Measurements from ENCODE around the gene NRARP. TPM values are rescaled to one million over a fixed set of nuclear protein-coding genes. Genes with fewer than 3 reads are reported as not detected.
A peak's percentile ranks its signal among the peaks of the same experiment; 100 is the strongest.

NRARP gene
- polyA plus RNA-seq, 3 donors = 15.4 TPM; not detected in 2

DNA sequence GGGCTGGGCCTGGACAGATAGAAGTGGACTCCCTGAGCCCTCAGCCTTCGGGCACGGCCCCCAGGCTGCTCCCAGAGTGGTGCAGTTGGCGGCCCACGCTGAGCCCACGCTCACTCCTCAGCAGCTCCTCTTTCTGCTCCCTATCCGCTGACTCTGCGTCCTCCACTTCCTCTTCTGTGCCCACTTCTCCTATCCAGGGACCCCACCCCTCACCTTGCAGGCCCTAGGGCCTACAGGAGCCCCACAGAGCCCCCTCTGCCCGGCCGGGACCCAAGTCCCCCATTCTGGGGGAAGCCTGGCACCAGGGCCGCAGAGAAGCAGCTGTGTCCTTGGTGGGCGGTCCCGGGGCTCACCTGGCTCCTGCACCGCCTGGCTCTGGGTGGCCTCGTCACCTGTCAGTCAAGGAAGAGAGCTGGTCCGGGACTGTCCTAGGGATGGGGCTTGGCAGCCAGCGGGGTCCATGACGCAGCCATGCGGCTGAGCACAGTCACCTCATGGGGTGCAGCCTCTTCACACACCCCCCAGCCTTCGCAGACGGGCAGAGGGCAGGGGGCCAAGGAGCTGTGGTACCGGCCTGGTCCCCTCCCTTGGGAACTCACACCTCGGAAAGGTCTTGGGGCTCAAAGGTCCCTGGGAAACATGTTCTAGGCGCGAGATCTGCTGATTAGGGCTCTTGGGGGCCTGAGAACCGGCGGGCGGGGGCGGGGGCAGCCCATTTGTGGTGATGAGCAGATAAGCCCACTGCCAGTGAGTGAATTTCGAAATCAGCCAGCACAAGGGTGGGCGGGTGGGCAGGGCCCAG lies 5.4 kb upstream of the NRARP start:
- no peak overlapping the region for H2AFZ ChIP-seq (ENCODE audit: insufficient read depth, low read depth, low read length, poor library complexity, severe bottlenecking)
- peak; percentile 17 to 46 (median 36) for DNase-seq
- peaks cover 16 to 53% of the 10 kb centered on the region in 2 donors for H3K27me3 ChIP-seq (ENCODE audit: control insufficient read depth in 2 of 2, insufficient read depth in 2 of 2, low read length in 2 of 2)
- H3K4me2 ChIP-seq (replicated peaks; ENCODE audit: extremely low read depth, low read length, poor library complexity, severe bottlenecking) = peak overlapping the region; percentile 24
- H3K79me2 ChIP-seq (ENCODE audit: insufficient read depth, low read length) = no peaks in the 10 kb centered on the region
- peak overlapping the region in 1 of 7 donors; percentile 41 for H3K27ac Mint-ChIP-seq
- H3K36me3 Mint-ChIP-seq = no peaks in the 10 kb centered on the region
- no peak overlapping the region for H3K4me3 ChIP-seq (replicated peaks in 1 of 3; ENCODE audit: low read depth in 2 of 3, low read length in 3 of 3)
- WGBS (ENCODE audit: insufficient coverage) = 12% methylated on average over 27 of the region's 30 CpGs
- intact Hi-C loops (cut with micrococcal nuclease) = loop anchor here in 1 of 2 donors (5.0 kb wide), 1 partner anchor 100 kb away; no protein-coding TSS in a partner anchor
- peaks cover 16% of the 10 kb centered on the region for H3K4me1 Mint-ChIP-seq
- H3K9me3 Mint-ChIP-seq = peaks cover 0 to 5% (median 2%) of the 10 kb centered on the region in 7 donors
- peaks cover 45 to 66% (median 50%) of the 10 kb centered on the region in 3 donors for H3K27me3 Mint-ChIP-seq (ENCODE audit: low read depth in 3 of 3)
- no peak overlapping the region for H3K27ac ChIP-seq (ENCODE audit: low read depth in 1 of 2, low read length in 2 of 2)
- no peaks in the 10 kb centered on the region for H3K36me3 ChIP-seq (replicated peaks in 1 of 2; ENCODE audit: control insufficient read depth in 1 of 2, insufficient read depth in 2 of 2, low read length in 2 of 2)
- peaks cover 0 to 3% of the 10 kb centered on the region in 2 donors for H3K9me3 ChIP-seq (replicated peaks in 1 of 2; ENCODE audit: control insufficient read depth in 1 of 2, insufficient read depth in 1 of 2, low read length in 2 of 2)
- no peaks in the 10 kb centered on the region for H4K20me1 ChIP-seq (ENCODE audit: insufficient read depth, low read length)
- peaks cover 28 to 34% of the 10 kb centered on the region in 2 donors for H3K4me1 ChIP-seq (ENCODE audit: control insufficient read depth in 1 of 2, insufficient read depth in 2 of 2, low read length in 2 of 2)
- H3K4me3 Mint-ChIP-seq = peak overlapping the region; percentile 41 to 77
- H3K9ac ChIP-seq (ENCODE audit: insufficient read depth, low read length, poor library complexity, severe bottlenecking) = no peak overlapping the region
- TF ChIP-seq, protein P1, sequence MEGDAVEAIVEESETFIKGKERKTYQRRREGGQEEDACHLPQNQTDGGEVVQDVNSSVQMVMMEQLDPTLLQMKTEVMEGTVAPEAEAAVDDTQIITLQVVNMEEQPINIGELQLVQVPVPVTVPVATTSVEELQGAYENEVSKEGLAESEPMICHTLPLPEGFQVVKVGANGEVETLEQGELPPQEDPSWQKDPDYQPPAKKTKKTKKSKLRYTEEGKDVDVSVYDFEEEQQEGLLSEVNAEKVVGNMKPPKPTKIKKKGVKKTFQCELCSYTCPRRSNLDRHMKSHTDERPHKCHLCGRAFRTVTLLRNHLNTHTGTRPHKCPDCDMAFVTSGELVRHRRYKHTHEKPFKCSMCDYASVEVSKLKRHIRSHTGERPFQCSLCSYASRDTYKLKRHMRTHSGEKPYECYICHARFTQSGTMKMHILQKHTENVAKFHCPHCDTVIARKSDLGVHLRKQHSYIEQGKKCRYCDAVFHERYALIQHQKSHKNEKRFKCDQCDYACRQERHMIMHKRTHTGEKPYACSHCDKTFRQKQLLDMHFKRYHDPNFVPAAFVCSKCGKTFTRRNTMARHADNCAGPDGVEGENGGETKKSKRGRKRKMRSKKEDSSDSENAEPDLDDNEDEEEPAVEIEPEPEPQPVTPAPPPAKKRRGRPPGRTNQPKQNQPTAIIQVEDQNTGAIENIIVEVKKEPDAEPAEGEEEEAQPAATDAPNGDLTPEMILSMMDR (IDR thresholded peaks at IDR 0.05) = no peak

DNA sequence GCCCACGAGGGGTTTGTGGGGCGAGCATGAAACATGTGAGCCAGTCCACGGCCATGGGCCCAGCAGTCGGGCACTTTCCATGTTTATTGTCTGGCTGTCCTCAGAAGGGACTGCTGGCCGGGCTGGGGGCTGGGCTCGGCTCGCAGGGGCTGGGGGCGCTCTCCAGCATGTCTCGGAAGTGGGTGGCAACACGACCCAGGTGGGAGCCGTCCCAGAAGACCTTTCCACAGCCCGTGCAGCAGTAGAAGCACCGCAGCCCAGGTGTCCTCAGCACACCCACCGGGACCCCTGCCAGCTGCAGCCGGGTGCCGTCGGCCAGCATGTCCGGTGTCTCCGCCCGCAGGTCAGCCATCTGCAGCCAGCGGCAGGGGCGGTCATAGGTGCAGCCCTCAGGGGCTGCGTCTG lies 4.8 kb upstream of the NRARP start:
- Histone ChIP-seq H3K27ac (ENCODE audit: low read depth in 1 of 2, low read length in 2 of 2) (no peak overlapping the region), H3K4me3 (replicated peaks in 1 of 3; ENCODE audit: low read depth in 2 of 3, low read length in 3 of 3) (no peak overlapping the region), H3K9me3 (replicated peaks in 1 of 2; ENCODE audit: control insufficient read depth in 1 of 2, insufficient read depth in 1 of 2, low read length in 2 of 2) (peaks cover 0 to 3% of the 10 kb centered on the region in 2 donors), H3K79me2 (ENCODE audit: insufficient read depth, low read length) (no peaks in the 10 kb centered on the region), H3K9ac (ENCODE audit: insufficient read depth, low read length, poor library complexity, severe bottlenecking) (no peak overlapping the region), H3K36me3 (replicated peaks in 1 of 2; ENCODE audit: control insufficient read depth in 1 of 2, insufficient read depth in 2 of 2, low read length in 2 of 2) (no peaks in the 10 kb centered on the region), H3K4me2 (replicated peaks; ENCODE audit: extremely low read depth, low read length, poor library complexity, severe bottlenecking) (peak overlapping the region; percentile 24), H4K20me1 (ENCODE audit: insufficient read depth, low read length) (no peaks in the 10 kb centered on the region), H2AFZ (ENCODE audit: insufficient read depth, low read depth, low read length, poor library complexity, severe bottlenecking) (no peak overlapping the region), H3K4me1 (ENCODE audit: control insufficient read depth in 1 of 2, insufficient read depth in 2 of 2, low read length in 2 of 2) (peaks cover 28 to 35% of the 10 kb centered on the region in 2 donors), H3K27me3 (ENCODE audit: control insufficient read depth in 2 of 2, insufficient read depth in 2 of 2, low read length in 2 of 2) (peaks cover 16 to 53% of the 10 kb centered on the region in 2 donors)
- H3K4me3 Mint-ChIP-seq = peak overlapping the region; percentile 41 to 77
- peaks cover 0 to 5% (median 2%) of the 10 kb centered on the region in 7 donors for H3K9me3 Mint-ChIP-seq
- TF ChIP-seq, protein P1 (IDR thresholded peaks at IDR 0.05) = no peak
- no peak for DNase-seq
- WGBS (ENCODE audit: insufficient coverage) = 30% methylated on average over 23 of the region's 23 CpGs
- peaks cover 45 to 68% (median 50%) of the 10 kb centered on the region in 3 donors for H3K27me3 Mint-ChIP-seq (ENCODE audit: low read depth in 3 of 3)
- peaks cover 16% of the 10 kb centered on the region for H3K4me1 Mint-ChIP-seq
- intact Hi-C loops (cut with micrococcal nuclease) = loop anchor here in 1 of 2 donors (5.0 kb wide), 1 partner anchor 100 kb away; no protein-coding TSS in a partner anchor
- no peaks in the 10 kb centered on the region for H3K36me3 Mint-ChIP-seq
- peak overlapping the region in 1 of 7 donors; percentile 41 for H3K27ac Mint-ChIP-seq
